K562 (cell line): Measurements from ENCODE around the gene C22orf39. TPM values are rescaled to one million over a fixed set of nuclear protein-coding genes. Genes with fewer than 3 reads are reported as not detected.

ENCODE experiments used
- ELF1 ChIP-seq: fragments of 200-800 bp; sonication (Bioruptor generic); IDR thresholded peaks from 2 replicates; pipeline ENCODE4 v1.6.1; 2016; ENCODE audit warnings: missing genetic modification characterization, missing compliant biosample characterization
- ETV6 ChIP-seq, 3 experiments: fragments of 150-350 bp in 1 of 3; sonication (generic) in 1 of 3; formaldehyde crosslinking in 1 of 3; IDR thresholded peaks; 2 replicates each; pipeline versions ENCODE4 v1.6.1 to v1.8.0; 2014 to 2022; ENCODE audit warnings: borderline replicate concordance in 2 of 3, low read depth in 2 of 3, antibody characterized with exemption in 1 of 3, low read length in 1 of 3, mild to moderate bottlenecking in 1 of 3, missing genetic modification reagents in 1 of 3
- FOXJ2 ChIP-seq: fragments of 200-800 bp; sonication (Bioruptor generic); IDR thresholded peaks from 2 replicates; pipeline ENCODE4 v1.6.1; 2016; ENCODE audit warnings: missing genetic modification characterization, missing compliant biosample characterization
- FOXK2 ChIP-seq, 2 experiments: fragments of 450-650 bp; IDR thresholded peaks in 1 of 2; conservative IDR thresholded peaks in 1 of 2; 2 replicates each; pipeline ENCODE4 v1.6.1; 2016; ENCODE audit warnings: low read depth in 2 of 2, mild to moderate bottlenecking in 1 of 2
- KLF16 ChIP-seq: IDR thresholded peaks from 2 replicates; pipeline ENCODE4 v1.6.1; 2016; ENCODE audit warnings: antibody characterized with exemption
- POLR2AphosphoS2 ChIP-seq: IDR thresholded peaks from 2 replicates; pipeline ENCODE4 v1.6.1; 2012; ENCODE audit warnings: low read length, improper control_type of control experiment
- POLR2AphosphoS5 ChIP-seq: IDR thresholded peaks from 2 replicates; pipeline ENCODE4 v1.6.1; 2011; ENCODE audit warnings: mild to moderate bottlenecking, low read depth, low read length, moderate library complexity; ENCODE audit not compliant: control insufficient read depth, insufficient read depth
- RAD21 ChIP-seq, 2 experiments: fragments of 250-450 bp in 1 of 2; fragments of 450-650 bp in 1 of 2; sonication (Bioruptor Pico) in 1 of 2; formaldehyde crosslinking in 1 of 2; IDR thresholded peaks in 1 of 2; conservative IDR thresholded peaks in 1 of 2; 2 replicates each; pipeline versions ENCODE4 v1.4.0 to v1.8.0; 2020 to 2022; ENCODE audit warnings: mild to moderate bottlenecking in 2 of 2, moderate library complexity in 1 of 2
- RBFOX2 ChIP-seq: fragments of 200-400 bp; formaldehyde crosslinking; IDR thresholded peaks from 2 replicates; pipeline ENCODE4 v1.6.1; 2017; ENCODE audit warnings: low read depth, mild to moderate bottlenecking, low read length, moderate library complexity
- SIN3B ChIP-seq: fragments of 450-650 bp; IDR thresholded peaks from 2 replicates; pipeline ENCODE4 v1.6.1; 2017; ENCODE audit warnings: low read depth, mild to moderate bottlenecking, moderate library complexity
- SMAD1 ChIP-seq: fragments of 150-350 bp; IDR thresholded peaks from 2 replicates; pipeline ENCODE4 v1.6.1; 2014; ENCODE audit warnings: low read length, low read depth; ENCODE audit not compliant: partially characterized antibody
- SNRNP70 ChIP-seq: fragments of 200-400 bp; formaldehyde crosslinking; optimal IDR thresholded peaks from 2 replicates; pipeline ENCODE3; 2017; ENCODE audit warnings: low read depth, low read length
- SP1 ChIP-seq: sonication (generic); formaldehyde crosslinking; IDR thresholded peaks from 2 replicates; pipeline ENCODE4 v1.8.1; 2022; ENCODE audit warnings: mild to moderate bottlenecking, missing genetic modification reagents
- SRSF7 ChIP-seq: fragments of 200-400 bp; formaldehyde crosslinking; optimal IDR thresholded peaks from 2 replicates; pipeline ENCODE3; 2017; ENCODE audit warnings: mild to moderate bottlenecking, low read depth, low read length
- SUPT5H ChIP-seq: fragments of 450-650 bp; IDR thresholded peaks from 2 replicates; pipeline ENCODE4 v1.6.1; 2016
- TEAD1 ChIP-seq, 2 experiments: fragments of 450-650 bp in 1 of 2; sonication (generic) in 1 of 2; formaldehyde crosslinking; IDR thresholded peaks; 2 replicates each; pipeline versions ENCODE4 v1.4.0 to v1.8.0; 2020 to 2022; ENCODE audit warnings: mild to moderate bottlenecking in 2 of 2, missing genetic modification reagents in 1 of 2
- WHSC1 ChIP-seq: IDR thresholded peaks from one replicate; pipeline ENCODE4 v1.6.1; 2012; ENCODE audit warnings: low read length, control low read depth, inconsistent platforms
- ZNF23 ChIP-seq: fragments of 250-450 bp; sonication (Bioruptor Pico); IDR thresholded peaks from 2 replicates; pipeline ENCODE4 v1.4.0; 2020; ENCODE audit warnings: mild to moderate bottlenecking
- ZNF316 ChIP-seq: fragments of 450-650 bp; IDR thresholded peaks from 2 replicates; pipeline ENCODE4 v1.6.1; 2016
- ZNF707 ChIP-seq: fragments of 250-450 bp; sonication (Bioruptor Pico); conservative IDR thresholded peaks from 2 replicates; pipeline ENCODE4 v1.8.0; 2022; ENCODE audit warnings: inconsistent platforms, mild to moderate bottlenecking, moderate library complexity
- ZNF764 ChIP-seq: fragments of 250-450 bp; sonication (Bioruptor Pico); IDR thresholded peaks from 2 replicates; pipeline ENCODE4 v1.4.0; 2020; ENCODE audit warnings: low read depth, mild to moderate bottlenecking, moderate library complexity
- polyA plus RNA-seq, 8 experiments: library from polyadenylated mRNA; depleted of rRNA in 4 of 8; stranded (reverse) in 5 of 8; unstranded in 3 of 8; fragments of >200 nt; fragmentation: Nextera tagmentation in 2 of 8; fragmentation: Illumina TruSeq in 1 of 8; extraction: Ambion mirVana in 2 of 8; extraction: Trizol in 1 of 8; gene quantifications; 2 replicates each; pipeline versions ENCODE4 v1.2.1 to v1.2.3, GENCODE V29; 2011 to 2014; ENCODE audit warnings: inconsistent platforms in 1 of 8, missing spikeins in 1 of 8
- total RNA-seq, 7 experiments: library from RNA; depleted of rRNA in 6 of 7; stranded (reverse); fragments of >200 nt in 6 of 7; fragmentation: Illumina TruSeq in 2 of 7; extraction: Trizol in 2 of 7; gene quantifications; 2 replicates each; pipeline versions ENCODE4 v1.2.1 to v1.2.3, GENCODE V29; 2011 to 2021; ENCODE audit warnings: low replicate concordance in 1 of 7
- TF ChIP-seq, protein P1 (sequence below): fragments of 250-450 bp; sonication (Bioruptor Pico); IDR thresholded peaks from 2 replicates; pipeline ENCODE4 v1.4.0; 2020; ENCODE audit warnings: mild to moderate bottlenecking, moderate library complexity, borderline replicate concordance
- TF ChIP-seq, protein P2 (sequence below), 3 experiments: fragments of 200-800 bp in 1 of 3; sonication (Bioruptor generic) in 1 of 3; sonication (generic) in 1 of 3; formaldehyde crosslinking in 1 of 3; IDR thresholded peaks; 2 replicates each; pipeline versions ENCODE4 v1.6.1 to v1.8.0; 2016 to 2022; ENCODE audit warnings: mild to moderate bottlenecking in 2 of 3, missing compliant biosample characterization in 2 of 3, missing genetic modification characterization in 2 of 3, missing genetic modification reagents in 1 of 3

C22orf39 gene
- total and polyA plus RNA-seq, 9 of the 15 experiments (the other 6 are each of a cell fraction or from before 2014, with no cell fraction given): 20.4 to 139 (median 66.8) TPM

DNA sequence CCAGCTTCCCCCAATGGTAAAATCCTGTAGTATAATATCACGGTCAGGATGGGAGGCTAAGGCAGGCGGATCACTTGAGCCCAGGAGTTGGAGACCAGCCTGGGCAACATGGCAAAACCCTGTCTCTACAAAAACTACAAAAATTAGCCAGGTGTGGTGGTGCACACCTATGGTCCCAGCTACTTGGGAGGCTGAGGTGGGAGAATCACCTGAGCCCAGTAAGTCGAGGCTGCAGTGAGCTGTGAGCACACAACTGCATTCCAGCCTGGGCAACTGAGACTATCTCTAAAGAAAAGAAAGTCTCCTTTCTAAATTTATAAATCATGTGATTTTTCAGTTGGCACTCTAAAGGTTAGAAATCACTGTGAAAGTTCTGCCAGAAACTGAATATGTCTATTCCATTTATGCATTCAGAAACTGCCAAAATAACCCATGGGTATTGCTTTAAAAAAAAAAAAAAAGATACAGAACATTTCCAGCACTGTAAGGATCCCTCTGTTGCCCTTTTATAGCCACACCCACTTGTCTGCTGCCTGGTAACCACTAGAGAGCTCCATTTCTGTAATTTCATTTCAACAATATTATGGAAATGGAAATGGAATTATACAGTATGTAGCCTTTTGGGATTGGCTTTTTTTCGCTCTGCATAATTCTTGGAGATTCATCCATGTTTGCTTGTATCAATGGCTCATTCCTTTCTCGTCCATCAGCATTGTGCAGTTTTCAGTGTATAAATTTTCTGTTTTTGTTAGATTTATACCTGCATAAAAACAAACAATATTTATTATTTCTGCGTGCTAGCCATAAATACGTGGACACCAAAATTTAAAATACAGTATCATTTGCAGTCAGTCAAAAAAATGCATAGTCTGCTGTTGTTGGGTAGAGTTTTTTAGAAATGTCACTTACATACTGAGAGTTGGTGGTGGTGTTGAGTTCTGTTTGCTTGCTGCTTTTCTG is 41.7 kb upstream of the C22orf39 start (continued):
- TF ChIP-seq RAD21 (CRISPR knock-in tag; conservative IDR thresholded peaks at IDR 0.05 in 1 of 2, IDR thresholded peaks at IDR 0.05 in 1 of 2) (peak; percentile 33 to 57), ZNF707 (CRISPR knock-in tag) (no peak), TEAD1 (CRISPR knock-in tag; IDR thresholded peaks at IDR 0.05) (0 out of 4 replicates have a peak, but pooled peaks of 1 of the 2 experiments have one; percentile 60), FOXK2 (conservative IDR thresholded peaks at IDR 0.05 in 1 of 2, IDR thresholded peaks at IDR 0.05 in 1 of 2; ENCODE audit: low read depth in 2 of 2) (peak in 1 of 2 experiments; percentile 45; a peak in 1 of 4 replicates), SIN3B (no peak), ELF1 (tag) (peak; percentile 66), SUPT5H (peak; percentile 45; the same call in 1 of the 2 replicates), ZNF316 (peak; percentile 11; the same call in 1 of the 2 replicates), POLR2AphosphoS2 (0 out of 2 replicates have a peak, but pooled peaks have one; percentile 63), SMAD1 (peak; percentile 28), SRSF7 (no peak), POLR2AphosphoS5 (peak; percentile 53; the same call in 1 of the 2 replicates), ETV6 (IDR thresholded peaks at IDR 0.05; ENCODE audit: borderline replicate concordance in 1 of 2, low read depth in 2 of 2, low read length in 1 of 2) (no peak), ETV6 (CRISPR knock-in tag; IDR thresholded peaks at IDR 0.05; ENCODE audit: borderline replicate concordance) (0 out of 2 replicates have a peak, but pooled peaks have one; percentile 29), FOXJ2 (tag) (0 out of 2 replicates have a peak, but pooled peaks have one; percentile 70), SNRNP70 (no peak), ZNF764 (CRISPR knock-in tag) (0 out of 2 replicates have a peak, but pooled peaks have one; percentile 64), SP1 (CRISPR knock-in tag) (peak; percentile 47; the same call in 1 of the 2 replicates), WHSC1 (no peak), KLF16 (0 out of 2 replicates have a peak, but pooled peaks have one; percentile 4), RBFOX2 (peak; percentile 43), ZNF23 (peak; percentile 49; the same call in 1 of the 2 replicates)
- TF ChIP-seq, protein P1, sequence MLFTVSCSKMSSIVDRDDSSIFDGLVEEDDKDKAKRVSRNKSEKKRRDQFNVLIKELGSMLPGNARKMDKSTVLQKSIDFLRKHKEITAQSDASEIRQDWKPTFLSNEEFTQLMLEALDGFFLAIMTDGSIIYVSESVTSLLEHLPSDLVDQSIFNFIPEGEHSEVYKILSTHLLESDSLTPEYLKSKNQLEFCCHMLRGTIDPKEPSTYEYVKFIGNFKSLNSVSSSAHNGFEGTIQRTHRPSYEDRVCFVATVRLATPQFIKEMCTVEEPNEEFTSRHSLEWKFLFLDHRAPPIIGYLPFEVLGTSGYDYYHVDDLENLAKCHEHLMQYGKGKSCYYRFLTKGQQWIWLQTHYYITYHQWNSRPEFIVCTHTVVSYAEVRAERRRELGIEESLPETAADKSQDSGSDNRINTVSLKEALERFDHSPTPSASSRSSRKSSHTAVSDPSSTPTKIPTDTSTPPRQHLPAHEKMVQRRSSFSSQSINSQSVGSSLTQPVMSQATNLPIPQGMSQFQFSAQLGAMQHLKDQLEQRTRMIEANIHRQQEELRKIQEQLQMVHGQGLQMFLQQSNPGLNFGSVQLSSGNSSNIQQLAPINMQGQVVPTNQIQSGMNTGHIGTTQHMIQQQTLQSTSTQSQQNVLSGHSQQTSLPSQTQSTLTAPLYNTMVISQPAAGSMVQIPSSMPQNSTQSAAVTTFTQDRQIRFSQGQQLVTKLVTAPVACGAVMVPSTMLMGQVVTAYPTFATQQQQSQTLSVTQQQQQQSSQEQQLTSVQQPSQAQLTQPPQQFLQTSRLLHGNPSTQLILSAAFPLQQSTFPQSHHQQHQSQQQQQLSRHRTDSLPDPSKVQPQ (CRISPR knock-in tag): no peak
- TF ChIP-seq, protein P2, sequence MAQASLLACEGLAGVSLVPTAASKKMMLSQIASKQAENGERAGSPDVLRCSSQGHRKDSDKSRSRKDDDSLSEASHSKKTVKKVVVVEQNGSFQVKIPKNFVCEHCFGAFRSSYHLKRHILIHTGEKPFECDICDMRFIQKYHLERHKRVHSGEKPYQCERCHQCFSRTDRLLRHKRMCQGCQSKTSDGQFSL (CRISPR knock-in tag; IDR thresholded peaks at IDR 0.05): no peak
- TF ChIP-seq, protein P2 (tag; IDR thresholded peaks at IDR 0.05): peak in 1 of 2 experiments; percentile 56; a peak in 1 of 4 replicates
